A673 (cell line): Measurements from ENCODE around the gene RAB4A. TPM values are rescaled to one million over a fixed set of nuclear protein-coding genes. Genes with fewer than 3 reads are reported as not detected.

Experiments used
- BruUV-seq: library from RNA; stranded (reverse); fragments of 400-500 nt; replicated peaks from 2 replicates; lab custom pipeline; 2021; lab: Mats Ljungman, UMichigan
- CTCF ChIA-PET: fragments of 300-600 bp; sonication (Branson Sonifier 250); formaldehyde crosslinking; loops from one replicate; lab custom pipeline; 2022; ENCODE audit warnings: antibody characterized with exemption; lab: Charles Lee
- POLR2A ChIA-PET: fragments of 300-600 bp; sonication (Branson Sonifier 250); formaldehyde crosslinking; loops from one replicate; lab custom pipeline; 2022; ENCODE audit warnings: antibody characterized with exemption; ENCODE audit not compliant: low non-redundant PET; lab: Charles Lee
- DNase-seq: peaks from one replicate; pipeline ENCODE4 v3.0.0-alpha.2; 2015; ENCODE audit warnings: low spot score
- H3K27ac ChIP-seq: fragments of 200-600 bp; sonication (generic); 2 replicates; pipeline ENCODE4 v1.5.1; 2016; ENCODE audit warnings: mixed run types, low read depth, mild to moderate bottlenecking, mixed read lengths, antibody characterized with exemption, low read length; ENCODE audit not compliant: poor library complexity, severe bottlenecking
- H3K27me3 ChIP-seq: fragments of 200-600 bp; sonication (generic); replicated peaks from 2 replicates; pipeline ENCODE4 v1.6.1; 2017; ENCODE audit warnings: mixed run types, low read depth, mild to moderate bottlenecking, mixed read lengths, antibody characterized with exemption, low read length; ENCODE audit not compliant: insufficient read depth, poor library complexity
- H3K36me3 ChIP-seq: fragments of 200-600 bp; sonication (generic); 2 replicates; pipeline ENCODE4 v1.6.1; 2016; ENCODE audit warnings: mixed run types, mild to moderate bottlenecking, mixed read lengths, antibody characterized with exemption, low read length; ENCODE audit not compliant: insufficient read depth, poor library complexity, severe bottlenecking
- H3K4me1 ChIP-seq: fragments of 200-600 bp; sonication (generic); 2 replicates; pipeline ENCODE4 v1.6.1; 2017; ENCODE audit warnings: mixed run types, mild to moderate bottlenecking, mixed read lengths, antibody characterized with exemption, low read length; ENCODE audit not compliant: insufficient read depth, poor library complexity, severe bottlenecking
- H3K4me3 ChIP-seq: fragments of 200-600 bp; sonication (generic); 2 replicates; pipeline ENCODE4 v1.5.1; 2016; ENCODE audit warnings: low read depth, mixed run types, mild to moderate bottlenecking, mixed read lengths, low read length; ENCODE audit not compliant: poor library complexity, severe bottlenecking
- H3K9me3 ChIP-seq: fragments of 200-600 bp; sonication (generic); 2 replicates; pipeline ENCODE4 v1.6.1; 2016; ENCODE audit warnings: mixed run types, low read depth, mild to moderate bottlenecking, mixed read lengths, antibody characterized with exemption, low read length; ENCODE audit not compliant: poor library complexity, severe bottlenecking
- EZH2 ChIP-seq: fragments of 200-600 bp; sonication (generic); IDR thresholded peaks from 2 replicates; pipeline ENCODE4 v1.6.1; 2017; ENCODE audit warnings: borderline replicate concordance, low read depth, mild to moderate bottlenecking, mixed read lengths, antibody characterized with exemption, low read length; ENCODE audit not compliant: poor library complexity, severe bottlenecking
- intact Hi-C: fragments of 100-400 bp; cut with micrococcal nuclease; formaldehyde crosslinking; loops from one replicate; pipeline ENCODE4 v1.10.0; 2022; ENCODE audit not compliant: unreplicated experiment
- total RNA-seq: library from RNA; stranded (reverse); gene quantifications from 2 replicates; pipeline ENCODE4 v1.2.3, GENCODE V29; 2021
- TF ChIP-seq, protein P1 (sequence below): fragments of 300-800, 200-600 bp; sonication (generic); conservative IDR thresholded peaks from 2 replicates; pipeline ENCODE4 v1.5.1; 2017; ENCODE audit warnings: low read depth, mild to moderate bottlenecking, antibody characterized with exemption, low read length, moderate library complexity, mixed read lengths

Gene RAB4A
- total RNA-seq, 1 experiment from 2014 or later = 51.6 TPM

DNA sequence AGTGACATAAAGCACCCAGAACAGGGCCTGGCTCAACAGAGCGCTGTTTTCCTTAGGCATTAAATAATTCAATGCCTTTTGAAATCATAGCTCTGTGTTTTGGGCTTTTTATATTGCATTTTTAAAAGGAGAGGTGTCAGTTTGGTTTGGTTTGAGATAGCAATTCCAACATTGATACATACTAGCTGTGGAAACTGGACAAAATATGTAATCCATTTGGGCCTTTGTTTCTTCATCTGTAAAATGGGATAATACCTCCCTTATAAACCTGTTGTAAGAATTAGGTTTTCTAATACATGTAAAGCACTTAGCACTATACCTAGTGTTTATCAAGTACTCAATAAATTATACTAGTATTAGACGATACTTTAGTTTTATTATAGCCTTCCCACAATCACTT, 8.7 kb upstream of the RAB4A start:
- BruUV-seq = no TSS peak
- TF ChIP-seq, protein P1, sequence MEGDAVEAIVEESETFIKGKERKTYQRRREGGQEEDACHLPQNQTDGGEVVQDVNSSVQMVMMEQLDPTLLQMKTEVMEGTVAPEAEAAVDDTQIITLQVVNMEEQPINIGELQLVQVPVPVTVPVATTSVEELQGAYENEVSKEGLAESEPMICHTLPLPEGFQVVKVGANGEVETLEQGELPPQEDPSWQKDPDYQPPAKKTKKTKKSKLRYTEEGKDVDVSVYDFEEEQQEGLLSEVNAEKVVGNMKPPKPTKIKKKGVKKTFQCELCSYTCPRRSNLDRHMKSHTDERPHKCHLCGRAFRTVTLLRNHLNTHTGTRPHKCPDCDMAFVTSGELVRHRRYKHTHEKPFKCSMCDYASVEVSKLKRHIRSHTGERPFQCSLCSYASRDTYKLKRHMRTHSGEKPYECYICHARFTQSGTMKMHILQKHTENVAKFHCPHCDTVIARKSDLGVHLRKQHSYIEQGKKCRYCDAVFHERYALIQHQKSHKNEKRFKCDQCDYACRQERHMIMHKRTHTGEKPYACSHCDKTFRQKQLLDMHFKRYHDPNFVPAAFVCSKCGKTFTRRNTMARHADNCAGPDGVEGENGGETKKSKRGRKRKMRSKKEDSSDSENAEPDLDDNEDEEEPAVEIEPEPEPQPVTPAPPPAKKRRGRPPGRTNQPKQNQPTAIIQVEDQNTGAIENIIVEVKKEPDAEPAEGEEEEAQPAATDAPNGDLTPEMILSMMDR = no peak
- TF ChIP-seq EZH2 = no peak
- no peak overlapping the region for H3K4me3 ChIP-seq
- no peaks in the 10 kb centered on the region for H3K9me3 ChIP-seq
- H3K27me3 ChIP-seq = no peaks in the 10 kb centered on the region
- intact Hi-C loops = no loop called here
- H3K27ac ChIP-seq = no peak overlapping the region
- ChIA-PET CTCF (no interaction called here), POLR2A (no interaction called here)
- no peak for DNase-seq
- H3K36me3 ChIP-seq = no peaks in the 10 kb centered on the region
- H3K4me1 ChIP-seq = peaks cover 7% of the 10 kb centered on the region

- Histone ChIP-seq H3K4me1 (peaks cover 4% of the 10 kb centered on the region), H3K4me3 (no peak overlapping the region), H3K9me3 (no peaks in the 10 kb centered on the region), H3K27ac (no peak overlapping the region), H3K27me3 (no peaks in the 10 kb centered on the region), H3K36me3 (no peaks in the 10 kb centered on the region)
- TF ChIP-seq EZH2 = no peak
- TF ChIP-seq, protein P1 = no peak
- ChIA-PET CTCF (no interaction called here), POLR2A (no interaction called here)
- DNase-seq = no peak
- intact Hi-C loops = no loop called here
- BruUV-seq = no TSS peak
Measured at GRCh38 chr1:229263254-229263653, 7.7 kb upstream of the RAB4A start.

DNA sequence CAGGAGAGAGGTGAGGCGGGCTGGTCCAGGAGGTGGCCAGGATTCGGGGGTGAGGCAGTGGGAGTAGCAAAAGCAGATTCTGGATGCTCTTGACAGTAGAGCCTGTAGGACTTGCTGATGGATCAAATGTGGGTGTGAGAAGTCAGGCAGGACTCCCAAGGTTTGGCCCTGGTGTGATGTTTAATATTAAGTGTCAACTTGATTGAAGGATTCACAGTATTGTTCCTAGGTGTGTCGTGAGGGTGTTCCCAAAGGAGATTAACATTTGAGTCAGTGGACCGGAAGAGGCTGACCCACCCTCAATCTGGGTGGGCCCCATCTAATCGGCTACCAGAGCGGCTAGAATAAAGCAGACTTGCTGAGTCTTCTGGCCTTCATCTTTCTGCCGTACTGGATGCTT, 6.8 kb upstream of the RAB4A start:
- H3K4me3 ChIP-seq = no peak overlapping the region
- H3K27ac ChIP-seq = no peak overlapping the region
- no peaks in the 10 kb centered on the region for H3K27me3 ChIP-seq
- no peak for TF ChIP-seq EZH2
- TF ChIP-seq, protein P1 = no peak
- no peaks in the 10 kb centered on the region for H3K4me1 ChIP-seq
- no peak for DNase-seq
- ChIA-PET POLR2A (no interaction called here), CTCF (no interaction called here)
- no peaks in the 10 kb centered on the region for H3K9me3 ChIP-seq
- intact Hi-C loops = loop anchor here (2.0 kb wide), 1 partner anchor 217 kb away; no protein-coding TSS in a partner anchor
- H3K36me3 ChIP-seq = no peaks in the 10 kb centered on the region
- BruUV-seq = no TSS peak
